Activated CD4-positive, CD25-positive, alpha-beta regulatory T cell treated with anti-CD3 and anti-CD28 coated beads, Interleukin-2, amount 50 U/mL, for 72 hours (primary cell): ENCODE measurements around the gene NAGLU.
"Not testable (repeated sequence)": the region's sequence is repeated elsewhere in the genome, so short reads cannot be mapped to it uniquely, and the experiment has no call there.

Experiments used
- DNase-seq: peaks from one replicate; pipeline ENCODE4 v3.0.0; 2021

Gene NAGLU

GRCh38 chr17:42545755-42546505, 9.9 kb downstream of the NAGLU start:
- DNase-seq: not testable (repeated sequence)

- DNase-seq: no peak
Observed at GRCh38 chr17:42547001-42547461, 11.0 kb downstream of the NAGLU start.

- DNase-seq: no peak
Observed at GRCh38 chr17:42547698-42548069, 11.6 kb downstream of the NAGLU start.

GRCh38 chr17:42548070-42548837, 12.2 kb downstream of the NAGLU start:
- DNase-seq: peak; percentile 76

- no peak for DNase-seq
Observed at GRCh38 chr17:42548993-42549755, 13.1 kb downstream of the NAGLU start.

- not testable (repeated sequence) for DNase-seq
Observed at GRCh38 chr17:42552736-42553135, 16.7 kb downstream of the NAGLU start, which contains the start of gene HSD17B1. Gene HSD17B1, plus strand, starts transcription at chr17:42552923. Its CDS starts 11 bp downstream, at chr17:42552934.

GRCh38 chr17:42553161-42553818, 17.2 kb downstream of the NAGLU start:
- DNase-seq: no peak

GRCh38 chr17:42553866-42554249, 17.8 kb downstream of the NAGLU start:
- DNase-seq: no peak

GRCh38 chr17:42554250-42555121, 18.4 kb downstream of the NAGLU start:
- peak; percentile 74 for DNase-seq

- no peak for DNase-seq
Observed at GRCh38 chr17:42555122-42555622, 19.1 kb downstream of the NAGLU start.

- DNase-seq: not testable (repeated sequence)
Observed at GRCh38 chr17:42555961-42556617, 20.0 kb downstream of the NAGLU start.

- no peak for DNase-seq
Observed at GRCh38 chr17:42559075-42559474, 23.0 kb downstream of the NAGLU start.

- DNase-seq: no peak
Observed at GRCh38 chr17:42560246-42560645, 24.2 kb downstream of the NAGLU start.

- peak; percentile 91 for DNase-seq
Observed at GRCh38 chr17:42561897-42562387, 25.9 kb downstream of the NAGLU start, which contains the start of gene COASY. Gene COASY, plus strand, starts transcription at chr17:42562148. Its CDS starts 475 bp downstream, at chr17:42562623.

GRCh38 chr17:42562388-42563142, 26.5 kb downstream of the NAGLU start:
- DNase-seq: no peak

- no peak for DNase-seq
Observed at GRCh38 chr17:42563143-42563509, 27.1 kb downstream of the NAGLU start.

GRCh38 chr17:42563543-42563942, 27.5 kb downstream of the NAGLU start:
- no peak for DNase-seq

GRCh38 chr17:42563950-42564349, 27.9 kb downstream of the NAGLU start:
- no peak for DNase-seq

GRCh38 chr17:42564815-42565522, 28.9 kb downstream of the NAGLU start:
- no peak for DNase-seq
